DND-41 (cell line): ENCODE measurements around the gene SNX32.

Experiments
- EZH2 ChIP-seq: IDR thresholded peaks from 3 replicates; pipeline ENCODE4 v1.6.1; 2012; ENCODE audit warnings: borderline replicate concordance, low read depth, mild to moderate bottlenecking, moderate library complexity, low read length, inconsistent platforms; ENCODE audit not compliant: severe bottlenecking
- TF ChIP-seq, protein P1 (sequence below): IDR thresholded peaks from 2 replicates; pipeline ENCODE4 v1.5.1; 2012; ENCODE audit warnings: borderline replicate concordance, low read length, moderate library complexity, mild to moderate bottlenecking; ENCODE audit not compliant: poor library complexity, severe bottlenecking; ENCODE audit errors: extremely low read depth

DNA sequence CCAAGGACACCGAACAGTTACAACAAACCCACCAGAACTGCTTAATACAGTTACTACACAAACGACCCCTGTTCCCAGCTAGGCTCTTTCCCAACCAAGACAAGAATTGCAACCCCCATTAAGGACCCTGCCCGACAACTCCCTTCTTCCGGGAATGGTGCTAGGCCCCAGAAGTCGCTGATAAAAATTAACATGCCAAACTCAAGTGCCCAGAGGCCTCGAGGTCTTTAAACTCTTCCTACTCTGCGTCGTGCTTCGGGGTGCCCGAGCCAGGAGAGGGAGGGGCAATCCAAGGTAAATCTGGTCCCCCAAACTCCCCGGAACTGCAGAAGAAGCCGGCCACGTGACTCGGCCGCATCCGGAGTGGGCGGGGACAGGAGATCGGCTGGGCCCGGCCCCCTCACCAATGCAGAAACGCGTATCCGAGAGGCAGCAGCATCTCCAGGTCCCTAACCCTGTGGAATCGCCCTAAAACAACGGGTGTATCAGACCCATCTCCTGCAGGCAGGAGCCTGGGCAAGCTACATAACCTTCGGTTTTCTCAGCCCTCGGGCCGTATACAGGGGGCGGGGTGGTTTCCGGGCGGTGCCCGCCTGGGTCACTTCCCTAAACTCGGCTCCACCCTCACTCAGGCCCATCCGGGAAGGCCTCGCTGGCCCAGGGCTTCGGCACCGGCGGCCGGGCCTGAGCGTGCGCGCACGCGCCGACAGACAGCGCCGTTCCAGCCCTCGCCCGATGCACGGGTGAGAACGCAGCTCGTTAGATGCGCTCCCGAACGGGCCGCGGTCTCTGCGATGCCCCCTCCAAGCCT is 23.1 kb downstream of the SNX32 start:
- TF ChIP-seq, protein P1, sequence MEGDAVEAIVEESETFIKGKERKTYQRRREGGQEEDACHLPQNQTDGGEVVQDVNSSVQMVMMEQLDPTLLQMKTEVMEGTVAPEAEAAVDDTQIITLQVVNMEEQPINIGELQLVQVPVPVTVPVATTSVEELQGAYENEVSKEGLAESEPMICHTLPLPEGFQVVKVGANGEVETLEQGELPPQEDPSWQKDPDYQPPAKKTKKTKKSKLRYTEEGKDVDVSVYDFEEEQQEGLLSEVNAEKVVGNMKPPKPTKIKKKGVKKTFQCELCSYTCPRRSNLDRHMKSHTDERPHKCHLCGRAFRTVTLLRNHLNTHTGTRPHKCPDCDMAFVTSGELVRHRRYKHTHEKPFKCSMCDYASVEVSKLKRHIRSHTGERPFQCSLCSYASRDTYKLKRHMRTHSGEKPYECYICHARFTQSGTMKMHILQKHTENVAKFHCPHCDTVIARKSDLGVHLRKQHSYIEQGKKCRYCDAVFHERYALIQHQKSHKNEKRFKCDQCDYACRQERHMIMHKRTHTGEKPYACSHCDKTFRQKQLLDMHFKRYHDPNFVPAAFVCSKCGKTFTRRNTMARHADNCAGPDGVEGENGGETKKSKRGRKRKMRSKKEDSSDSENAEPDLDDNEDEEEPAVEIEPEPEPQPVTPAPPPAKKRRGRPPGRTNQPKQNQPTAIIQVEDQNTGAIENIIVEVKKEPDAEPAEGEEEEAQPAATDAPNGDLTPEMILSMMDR, result no peak
- no peak for TF ChIP-seq EZH2
